Motor neuron (in vitro differentiated cells): ENCODE results near the gene MCF2L2. TPM values are rescaled to one million over a fixed set of nuclear protein-coding genes. Genes with fewer than 3 reads are reported as not detected.
"Not testable (repeated sequence)": the region's sequence is repeated elsewhere in the genome, so short reads cannot be mapped to it uniquely, and the experiment has no call there.

Experiments
- ATAC-seq, 8 experiments: fragments of 200-7000 bp; cut with Tn5 transposase; replicated peaks in 6 of 8; 2 replicates each; pipeline ENCODE4 v1.8.0; 2021; ENCODE audit warnings: mild to moderate bottlenecking in 8 of 8, moderate library complexity in 8 of 8
- H3K27ac ChIP-seq, 2 donors: fragments of 250-450 bp; sonication (Bioruptor Pico); 2 replicates each; pipeline ENCODE4 v1.9.0; 2021; ENCODE audit warnings: antibody characterized with exemption in 2 of 2, mild to moderate bottlenecking in 2 of 2, moderate library complexity in 1 of 2
- H3K4me1 ChIP-seq, 2 donors: fragments of 250-450 bp; sonication (Bioruptor Pico); replicated peaks in 1 of 2; 2 replicates each; pipeline ENCODE4 v1.6.1; 2021; ENCODE audit warnings: antibody characterized with exemption in 2 of 2, mild to moderate bottlenecking in 2 of 2, moderate library complexity in 1 of 2
- H3K4me3 ChIP-seq, 5 donors: fragments of 250-450 bp; sonication (Bioruptor Pico); 2 replicates each; pipeline ENCODE4 v1.9.0; 2021; ENCODE audit warnings: antibody characterized with exemption in 5 of 5, mild to moderate bottlenecking in 5 of 5, moderate library complexity in 4 of 5
- WGBS, 10 experiments: fragments of 450-650 bp; shearing (Covaris generic); methylation state at CpG; one replicate each; pipeline ENCODE4 v1.0.0; 2022; 5-methylcytosine and 5-hydroxymethylcytosine counted together
- in situ Hi-C, 9 experiments: fragments of 400-800 bp; cut with MboI; loops; one replicate each; pipeline ENCODE4 v1.15.0; 2021; ENCODE audit warnings: low sequenced_read_pairs in 9 of 9, low pct_unique_long_range_greater_than_20kb in 2 of 9; ENCODE audit not compliant: unreplicated experiment in 9 of 9
- total RNA-seq, 8 experiments: library from RNA; unstranded; fragments of 300-600 nt; gene quantifications; 2 replicates each; pipeline versions ENCODE4 v1.2.3 to v1.2.4, GENCODE V29; 2022

MCF2L2 gene
- total RNA-seq, 8 experiments from 2014 or later: 0.81 to 16.4 (median 5.6) TPM

DNA sequence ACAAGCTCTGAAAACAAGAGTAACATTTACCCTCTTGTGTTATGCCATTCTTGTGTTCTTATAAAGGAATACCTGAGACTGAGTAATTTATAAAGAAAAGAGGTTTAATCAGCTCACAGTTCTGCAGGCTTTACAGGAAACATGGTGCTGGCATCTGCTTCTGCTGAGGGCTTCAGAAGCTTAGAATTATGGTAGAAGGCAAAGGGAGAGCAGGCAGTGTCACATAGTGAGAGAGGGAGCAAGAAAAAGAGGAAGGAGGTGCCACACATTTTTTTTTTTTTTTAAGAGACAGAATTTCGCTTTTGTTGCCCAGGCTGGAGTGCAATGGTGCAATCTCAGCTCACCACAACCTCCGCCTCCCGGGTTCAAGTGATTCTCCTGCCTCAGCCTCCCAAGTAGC lies 12.1 kb upstream of the MCF2L2 start:
- H3K27ac ChIP-seq, H3K4me1 ChIP-seq, ATAC-seq, H3K4me3 ChIP-seq, in situ Hi-C loops: not testable (repeated sequence)
- 13 to 71% (median 63%) methylated on average over 1 of the region's 3 CpGs; no CpG with 5 or more reads in 7 of the 10 experiments for WGBS, 10 experiments

DNA sequence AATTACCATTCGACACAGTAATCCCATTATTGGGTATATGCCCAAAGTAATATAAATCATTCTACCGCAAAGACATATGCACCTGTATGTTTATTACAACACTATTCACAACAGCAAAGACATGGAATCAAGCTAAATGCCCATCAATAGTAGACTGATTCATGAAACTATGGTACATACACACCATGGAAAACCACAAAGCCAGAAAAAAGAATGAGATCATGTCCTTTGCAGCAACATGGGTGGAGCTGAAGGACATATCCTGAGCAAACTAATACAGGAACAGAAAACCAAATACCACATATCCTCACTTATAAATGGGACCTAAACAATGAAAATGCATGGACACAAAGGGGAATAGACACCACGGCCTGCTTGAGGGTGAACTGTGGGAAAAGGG lies 11.1 kb upstream of the MCF2L2 start:
- Histone ChIP-seq H3K4me3 (no peak overlapping the region), H3K4me1 (no peaks in the 10 kb centered on the region), H3K27ac (no peak overlapping the region)
- in situ Hi-C loops: no loop called here
- WGBS, 10 experiments: 41 to 100% (median 78%) methylated on average over 1 to 3 of the region's 3 CpGs
- peak in 1 of 8 experiments; percentile 44 for ATAC-seq

DNA sequence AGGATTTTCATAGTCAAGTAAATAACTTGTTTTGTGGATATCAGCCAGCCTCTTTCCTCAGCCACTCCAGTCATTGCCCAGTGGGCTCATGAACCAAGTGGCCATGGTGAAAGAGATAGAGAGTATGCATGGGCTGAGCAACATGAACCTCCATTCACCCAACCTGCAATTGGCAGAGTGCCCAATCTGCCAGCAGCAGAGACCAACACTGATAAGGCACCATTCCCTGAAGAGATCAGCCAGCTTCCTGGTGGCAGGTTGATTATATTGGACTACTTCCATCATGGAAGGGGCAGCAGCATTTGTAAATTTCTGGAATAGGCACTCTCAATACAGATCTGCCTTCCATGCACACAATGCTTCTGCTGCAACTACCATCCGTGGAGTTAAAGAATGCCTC lies 10.3 kb upstream of the MCF2L2 start:
- H3K27ac ChIP-seq: no peak overlapping the region
- in situ Hi-C loops: no loop called here
- no peak overlapping the region for H3K4me3 ChIP-seq
- H3K4me1 ChIP-seq: no peaks in the 10 kb centered on the region
- ATAC-seq: no peak
- 25 to 100% (median 83%) methylated on average over 1 of the region's 1 CpG; no CpG with 5 or more reads in 5 of the 10 experiments for WGBS, 10 experiments

DNA sequence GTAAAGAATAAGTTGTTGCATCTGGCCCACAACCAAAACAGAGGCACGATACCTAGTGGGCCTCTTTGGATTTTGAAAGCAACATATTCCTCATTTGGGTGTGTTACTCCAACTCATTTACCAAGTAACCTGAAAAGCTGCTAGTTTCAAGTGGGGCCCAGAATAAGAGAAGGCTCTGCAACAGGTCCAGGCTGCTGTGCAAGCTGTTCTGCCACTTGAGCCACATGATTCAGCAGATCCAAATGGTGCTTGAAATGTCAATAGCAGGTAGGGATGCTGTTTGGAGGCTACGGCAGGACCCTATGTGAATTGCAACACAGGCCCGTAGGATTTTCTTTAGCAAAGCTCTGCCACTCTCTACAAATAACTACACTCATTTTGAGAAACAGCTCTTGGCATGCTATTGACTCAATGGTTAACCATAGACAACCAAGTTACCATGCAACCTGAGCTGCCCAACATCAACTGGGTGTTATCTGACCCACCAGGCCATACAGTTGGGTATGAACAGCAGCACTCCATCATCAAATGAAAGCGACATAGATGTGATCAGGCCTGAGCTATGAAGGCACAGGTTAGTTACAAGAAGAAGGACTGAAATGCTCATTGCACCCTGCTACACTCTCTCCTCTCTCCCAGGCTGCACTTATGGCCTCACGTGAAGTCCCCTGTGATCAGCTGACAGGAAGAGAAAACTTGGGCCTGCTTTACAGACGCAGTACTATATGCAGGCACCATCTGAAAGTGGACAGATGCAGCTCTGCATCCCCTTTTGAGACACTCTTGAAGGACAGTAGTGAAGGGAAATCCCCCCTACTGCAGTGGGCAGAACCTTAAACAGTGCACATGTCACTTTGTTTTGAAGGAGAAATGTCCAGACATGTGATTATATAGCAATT lies 9.5 kb upstream of the MCF2L2 start:
- no peak for ATAC-seq
- WGBS, 10 experiments: 40 to 100% (median 81%) methylated on average over 1 to 4 of the region's 6 CpGs
- in situ Hi-C loops: no loop called here
- H3K4me1 ChIP-seq: no peaks in the 10 kb centered on the region
- no peak overlapping the region for H3K27ac ChIP-seq
- no peak overlapping the region for H3K4me3 ChIP-seq

DNA sequence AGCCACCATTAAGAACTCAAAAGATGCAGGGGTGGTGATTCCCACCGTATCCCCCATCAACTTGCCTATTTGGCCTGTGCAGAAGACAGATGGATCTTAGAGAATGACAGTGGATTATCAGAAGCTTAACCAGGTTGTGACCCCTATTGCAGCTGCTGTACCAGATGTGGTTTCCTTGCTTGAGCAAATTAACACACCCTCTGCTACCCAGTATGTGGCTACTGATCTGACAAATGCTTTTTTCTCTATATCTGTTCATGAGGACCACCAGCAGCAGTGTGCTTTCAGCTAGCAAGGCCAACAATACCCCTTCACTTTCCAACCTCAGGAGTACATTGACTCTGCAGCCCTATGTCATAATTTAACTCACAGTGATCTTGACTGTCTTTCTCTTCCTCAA lies 8.6 kb upstream of the MCF2L2 start:
- 0 to 75% (median 40%) methylated on average over 1 of the region's 1 CpG; no CpG with 5 or more reads in 4 of the 10 experiments for WGBS, 10 experiments
- in situ Hi-C loops: no loop called here
- Histone ChIP-seq H3K4me1 (no peaks in the 10 kb centered on the region), H3K4me3 (no peak overlapping the region), H3K27ac (no peak overlapping the region)
- ATAC-seq: no peak

DNA sequence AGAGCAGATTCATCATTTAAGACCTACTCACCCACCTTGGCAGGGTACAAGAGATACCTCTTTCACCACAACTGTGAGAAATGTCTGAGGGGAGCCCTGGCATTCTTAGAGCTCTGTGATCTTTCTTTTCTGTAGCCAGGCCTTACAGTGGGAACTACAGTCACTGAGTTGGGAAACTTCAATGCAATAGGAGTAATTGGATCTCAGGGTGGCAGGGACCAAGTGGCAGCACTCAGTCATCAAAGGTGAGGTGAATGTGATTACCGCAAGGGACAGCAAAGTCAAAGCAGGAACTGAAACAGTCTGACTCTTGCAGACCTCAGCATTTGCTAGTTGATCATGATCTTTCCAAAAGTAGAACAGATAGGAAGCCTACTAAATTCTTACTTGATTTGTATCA lies 7.2 kb upstream of the MCF2L2 start:
- in situ Hi-C loops: no loop called here
- Histone ChIP-seq H3K27ac (no peak overlapping the region), H3K4me1 (peaks cover 1 to 3% of the 10 kb centered on the region in 2 donors), H3K4me3 (no peak overlapping the region)
- no peak for ATAC-seq
- WGBS, 10 experiments: 63 to 100% (median 100%) methylated on average over 1 of the region's 1 CpG; no CpG with 5 or more reads in 5 of the 10 experiments

DNA sequence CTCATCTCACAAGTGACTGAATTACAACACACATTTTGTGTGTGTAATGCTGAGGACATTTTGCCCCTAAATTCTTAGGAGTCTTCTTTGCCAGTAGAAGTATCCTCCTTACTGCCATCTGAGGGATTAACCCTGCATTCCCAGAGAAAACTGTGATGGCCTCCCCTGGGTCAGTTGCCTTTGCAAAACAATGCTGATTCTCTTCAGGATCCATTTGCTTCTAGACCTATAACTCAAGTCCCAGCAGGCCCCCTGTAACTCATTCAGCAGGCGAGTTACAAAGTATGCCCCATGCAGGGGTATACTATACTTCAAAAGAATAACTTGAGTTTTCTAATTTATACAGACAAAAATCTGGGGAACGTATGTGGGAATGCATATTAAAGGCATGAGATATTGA lies 6.6 kb upstream of the MCF2L2 start:
- Histone ChIP-seq H3K4me1 (peaks cover 7 to 10% of the 10 kb centered on the region in 2 donors), H3K27ac (no peak overlapping the region), H3K4me3 (no peak overlapping the region)
- no peak for ATAC-seq
- 10 to 80% (median 39%) methylated on average over 1 to 2 of the region's 2 CpGs; no CpG with 5 or more reads in 1 of the 10 experiments for WGBS, 10 experiments
- in situ Hi-C loops: no loop called here

DNA sequence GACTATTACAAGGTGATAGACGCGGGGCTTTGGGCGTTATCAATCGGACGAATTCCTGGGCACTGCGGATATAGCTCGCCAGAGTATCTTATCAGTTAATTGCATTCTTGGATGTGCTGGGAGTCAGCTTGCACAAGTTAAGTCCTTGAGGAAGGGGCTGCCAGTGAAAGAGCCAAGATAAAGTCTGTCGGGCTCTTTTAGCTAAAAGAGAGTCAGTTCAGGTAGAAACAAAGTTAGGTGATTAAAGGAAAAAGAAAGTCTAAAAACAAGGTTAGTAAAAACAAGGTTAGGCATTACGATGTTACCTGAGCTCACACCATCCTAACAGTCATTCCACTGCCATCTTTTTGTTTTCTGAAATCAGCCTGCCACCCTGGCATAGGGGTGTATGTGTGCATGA lies 6.1 kb upstream of the MCF2L2 start:
- Histone ChIP-seq H3K4me1 (peaks cover 7 to 10% of the 10 kb centered on the region in 2 donors), H3K27ac (no peak overlapping the region), H3K4me3 (no peak overlapping the region)
- no peak for ATAC-seq
- in situ Hi-C loops: no loop called here
- WGBS, 10 experiments: 0 to 100% (median 35%) methylated on average over 1 to 8 of the region's 9 CpGs; no CpG with 5 or more reads in 3 of the 10 experiments

DNA sequence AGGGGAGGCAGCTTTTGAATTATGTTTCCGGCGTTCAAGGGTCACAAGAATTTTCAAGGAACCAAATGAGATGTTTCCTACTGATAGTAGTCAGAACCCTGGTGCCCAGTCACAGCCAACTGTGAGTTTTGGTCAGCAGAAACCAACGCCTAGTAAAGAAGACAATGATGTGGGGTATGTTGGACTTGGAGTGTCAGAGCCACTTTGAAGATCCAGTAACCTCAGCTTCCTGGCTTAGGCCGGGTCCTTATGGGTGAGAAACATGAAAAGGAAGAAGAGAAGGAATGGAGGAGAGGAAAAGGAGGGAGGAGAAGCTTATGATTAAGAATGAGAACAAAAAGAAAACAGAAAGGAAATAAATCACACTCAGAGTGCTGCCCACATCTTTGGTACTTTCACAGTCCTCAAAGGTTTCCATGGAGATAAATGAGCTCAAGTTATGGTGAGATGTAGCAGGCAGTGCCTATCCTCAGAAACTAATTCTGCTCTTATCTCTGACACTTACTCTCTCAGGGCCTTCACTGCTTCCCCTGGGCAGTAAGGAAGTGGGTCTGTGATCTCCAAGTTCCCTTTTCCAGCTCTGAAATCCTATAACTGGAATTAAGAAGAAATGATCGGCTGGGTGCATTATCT lies 2.0 kb upstream of the MCF2L2 start:
- peak overlapping the region in 1 of 5 donors; percentile 4 for H3K4me3 ChIP-seq
- peaks cover 12 to 13% of the 10 kb centered on the region in 2 donors for H3K4me1 ChIP-seq
- WGBS, 10 experiments: 19 to 78% (median 55%) methylated on average over 2 to 4 of the region's 5 CpGs
- no peak for ATAC-seq
- in situ Hi-C loops: no loop called here
- no peak overlapping the region for H3K27ac ChIP-seq

DNA sequence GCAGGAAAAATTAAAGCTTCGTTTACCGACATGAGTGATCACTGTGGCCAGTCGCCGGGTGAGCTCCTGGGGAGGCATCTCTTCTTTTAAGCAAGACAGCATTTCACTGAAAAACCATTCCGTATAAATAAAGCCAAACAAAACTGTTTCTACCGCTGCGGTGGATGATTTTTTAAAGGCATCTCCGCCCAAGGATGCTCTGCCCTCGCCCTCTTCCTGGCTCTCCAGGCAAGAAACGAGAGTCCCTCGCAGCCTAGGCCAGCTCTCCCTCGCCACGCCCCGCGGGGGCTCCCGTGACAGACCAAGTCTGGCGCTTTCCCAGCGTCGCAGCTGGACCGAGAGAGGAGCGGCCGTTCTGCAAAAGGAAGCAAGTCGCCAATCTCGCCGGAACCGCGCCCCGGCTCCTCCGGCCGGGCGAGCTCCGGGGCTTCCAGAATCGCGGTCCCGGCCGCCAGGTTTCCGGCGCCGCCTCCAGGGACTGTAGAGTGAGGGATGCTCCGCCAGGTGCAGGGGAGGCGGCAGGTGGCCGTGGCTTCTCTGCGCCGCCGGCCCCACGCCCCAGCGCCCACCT lies 458 bp downstream of the MCF2L2 start:
- ATAC-seq: peak; percentile 71 to 83 (median 80)
- in situ Hi-C loops: no loop called here
- Histone ChIP-seq H3K4me1 (peaks cover 12 to 13% of the 10 kb centered on the region in 2 donors), H3K4me3 (peak overlapping the region; percentile 69 to 86 (median 76)), H3K27ac (peak overlapping the region; percentile 13 to 70)
- WGBS, 10 experiments: 0 to 33% (median 0%) methylated on average over 1 to 23 of the region's 47 CpGs; no CpG with 5 or more reads in 4 of the 10 experiments

DNA sequence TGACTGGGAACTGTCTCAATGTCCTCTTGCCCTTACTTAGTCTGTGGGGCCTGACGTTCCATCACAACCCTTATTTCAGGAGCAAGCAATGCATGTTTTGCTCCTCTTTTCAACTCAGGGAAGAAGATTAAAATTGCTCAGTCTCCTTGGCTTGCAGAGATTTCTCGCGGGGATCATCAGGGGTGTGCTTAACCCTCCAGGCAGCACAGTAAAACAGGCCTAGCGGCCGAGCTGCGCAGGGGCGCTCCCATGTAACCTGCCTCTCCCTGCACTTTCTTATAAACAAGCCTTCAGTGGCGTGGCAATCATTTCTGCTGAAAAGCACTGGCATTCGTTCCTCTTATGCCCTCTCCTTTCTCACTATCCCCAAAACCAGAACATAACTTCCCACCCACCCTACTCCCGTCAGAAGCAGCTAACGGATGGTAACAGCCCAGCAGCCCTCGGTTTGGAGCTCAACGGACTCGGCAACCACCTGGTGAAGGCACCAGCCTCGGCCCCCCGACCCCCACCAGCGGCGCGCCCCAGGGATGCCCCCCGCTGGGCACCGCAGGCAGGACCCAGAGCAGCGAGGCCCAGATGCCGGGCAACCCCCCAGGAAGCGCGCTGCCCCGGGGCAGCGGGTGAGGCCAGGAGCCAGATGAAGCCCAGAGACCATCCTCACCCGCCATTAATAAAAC lies 1.1 kb downstream of the MCF2L2 start:
- in situ Hi-C loops: no loop called here
- peak in 5 of 8 experiments; percentile 19 to 28 (median 22) for ATAC-seq
- peaks cover 12 to 13% of the 10 kb centered on the region in 2 donors for H3K4me1 ChIP-seq
- peak overlapping the region; percentile 69 to 86 (median 76) for H3K4me3 ChIP-seq
- H3K27ac ChIP-seq: peak overlapping the region; percentile 13 to 70
- WGBS, 10 experiments: 38 to 94% (median 70%) methylated on average over 2 to 8 of the region's 28 CpGs; no CpG with 5 or more reads in 3 of the 10 experiments

DNA sequence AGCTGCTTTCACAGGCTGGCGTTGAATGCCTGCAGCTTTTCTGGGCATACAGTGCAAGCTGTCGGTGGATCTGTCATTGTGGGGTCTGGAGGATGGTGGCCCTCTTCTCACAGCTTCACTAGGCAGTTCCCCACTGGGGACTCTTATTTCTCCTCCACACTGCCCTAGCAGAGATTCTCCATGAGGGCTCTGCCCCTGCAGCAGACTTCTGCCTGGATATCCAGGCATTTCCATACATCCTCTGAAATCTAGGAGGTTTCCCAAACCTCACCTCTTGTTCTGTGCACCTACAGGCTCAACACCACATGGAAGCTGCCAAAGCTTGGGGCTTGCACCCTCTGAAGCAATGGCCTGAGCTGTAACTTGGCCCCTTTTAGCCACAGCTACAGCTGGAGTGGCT lies 9.6 kb downstream of the MCF2L2 start:
- H3K4me3 ChIP-seq, in situ Hi-C loops, ATAC-seq, H3K4me1 ChIP-seq, H3K27ac ChIP-seq: not testable (repeated sequence)
- WGBS, 10 experiments: 40 to 100% (median 85%) methylated on average over 1 to 2 of the region's 2 CpGs; no CpG with 5 or more reads in 5 of the 10 experiments
